Astrocyte (in vitro differentiated cells and primary cell): ENCODE results near the gene KIF21A.

Experiments used
- EZH2 ChIP-seq: IDR thresholded peaks from 2 replicates; pipeline ENCODE4 v1.6.1; 2012; ENCODE audit warnings: mild to moderate bottlenecking, low read length, inconsistent platforms; ENCODE audit not compliant: insufficient read depth
- TF ChIP-seq, protein P1 (sequence below): IDR thresholded peaks from 2 replicates; pipeline ENCODE4 v1.5.1; 2011; ENCODE audit warnings: low read depth, mild to moderate bottlenecking, inconsistent platforms, low read length, moderate library complexity; ENCODE audit not compliant: insufficient read depth

DNA sequence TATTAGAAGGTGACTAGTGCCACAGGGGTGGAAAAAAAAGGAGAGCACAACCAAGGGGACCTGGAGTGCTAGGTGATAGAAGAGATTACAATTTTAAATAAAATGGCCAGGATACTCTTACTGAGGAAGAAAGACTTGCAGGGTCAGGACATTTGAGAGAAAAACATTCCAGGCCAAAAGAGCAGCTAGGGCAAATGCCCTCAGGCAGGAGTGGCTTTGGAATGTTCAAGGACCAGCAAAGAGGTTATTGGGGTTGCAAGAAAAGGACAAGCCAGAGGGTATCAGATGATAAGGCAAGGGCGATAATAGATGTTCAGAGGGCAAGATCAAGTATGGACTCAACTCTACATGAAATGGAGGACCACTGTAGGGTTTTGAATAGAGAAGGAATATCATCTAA is 146.4 kb downstream of the KIF21A start:
- TF ChIP-seq, protein P1, sequence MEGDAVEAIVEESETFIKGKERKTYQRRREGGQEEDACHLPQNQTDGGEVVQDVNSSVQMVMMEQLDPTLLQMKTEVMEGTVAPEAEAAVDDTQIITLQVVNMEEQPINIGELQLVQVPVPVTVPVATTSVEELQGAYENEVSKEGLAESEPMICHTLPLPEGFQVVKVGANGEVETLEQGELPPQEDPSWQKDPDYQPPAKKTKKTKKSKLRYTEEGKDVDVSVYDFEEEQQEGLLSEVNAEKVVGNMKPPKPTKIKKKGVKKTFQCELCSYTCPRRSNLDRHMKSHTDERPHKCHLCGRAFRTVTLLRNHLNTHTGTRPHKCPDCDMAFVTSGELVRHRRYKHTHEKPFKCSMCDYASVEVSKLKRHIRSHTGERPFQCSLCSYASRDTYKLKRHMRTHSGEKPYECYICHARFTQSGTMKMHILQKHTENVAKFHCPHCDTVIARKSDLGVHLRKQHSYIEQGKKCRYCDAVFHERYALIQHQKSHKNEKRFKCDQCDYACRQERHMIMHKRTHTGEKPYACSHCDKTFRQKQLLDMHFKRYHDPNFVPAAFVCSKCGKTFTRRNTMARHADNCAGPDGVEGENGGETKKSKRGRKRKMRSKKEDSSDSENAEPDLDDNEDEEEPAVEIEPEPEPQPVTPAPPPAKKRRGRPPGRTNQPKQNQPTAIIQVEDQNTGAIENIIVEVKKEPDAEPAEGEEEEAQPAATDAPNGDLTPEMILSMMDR = no peak
- TF ChIP-seq EZH2 = no peak
